ENCODE results near the gene MED13.

MED13 gene

GRCh38 chr17:62093188-62094155 is 28.4 kb upstream of the MED13 start:
- TF ChIP-seq YY1 (IDR thresholded peaks at IDR 0.05; ENCODE audit: low read depth) (no peak), TAF1 (IDR thresholded peaks at IDR 0.05; ENCODE audit: low read depth) (no peak), TEAD4 (IDR thresholded peaks at IDR 0.05) (no peak), RAD21 (IDR thresholded peaks at IDR 0.05; ENCODE audit: low read depth) (no peak), ZBTB7A (IDR thresholded peaks at IDR 0.05; ENCODE audit: low read depth) (no peak)

DNA sequence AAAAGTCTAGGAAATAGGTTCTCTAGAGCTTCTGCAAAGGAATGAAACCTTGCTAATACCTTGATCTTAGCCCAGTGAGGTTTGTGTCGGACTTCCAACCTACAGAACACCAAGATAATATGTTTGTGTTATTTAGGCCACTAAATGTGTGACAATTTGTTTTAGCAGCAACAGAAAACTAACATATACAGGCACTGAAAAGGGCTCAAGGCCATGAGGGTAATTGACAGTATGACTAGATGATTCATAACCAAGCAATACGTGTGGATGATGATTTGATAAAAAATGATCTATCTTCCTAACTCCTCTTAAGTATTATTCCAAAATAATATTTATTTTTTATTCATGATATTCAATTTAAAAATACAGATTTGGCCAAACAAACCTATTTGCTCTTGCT is 27.7 kb upstream of the MED13 start:
- TF ChIP-seq MAX (IDR thresholded peaks at IDR 0.05) (no peak), TEAD4 (IDR thresholded peaks at IDR 0.05) (no peak), CEBPB (IDR thresholded peaks at IDR 0.05) (no peak), TAF1 (IDR thresholded peaks at IDR 0.05; ENCODE audit: low read depth) (no peak), EGR1 (IDR thresholded peaks at IDR 0.05) (no peak), YY1 (IDR thresholded peaks at IDR 0.05; ENCODE audit: low read depth) (no peak)

DNA sequence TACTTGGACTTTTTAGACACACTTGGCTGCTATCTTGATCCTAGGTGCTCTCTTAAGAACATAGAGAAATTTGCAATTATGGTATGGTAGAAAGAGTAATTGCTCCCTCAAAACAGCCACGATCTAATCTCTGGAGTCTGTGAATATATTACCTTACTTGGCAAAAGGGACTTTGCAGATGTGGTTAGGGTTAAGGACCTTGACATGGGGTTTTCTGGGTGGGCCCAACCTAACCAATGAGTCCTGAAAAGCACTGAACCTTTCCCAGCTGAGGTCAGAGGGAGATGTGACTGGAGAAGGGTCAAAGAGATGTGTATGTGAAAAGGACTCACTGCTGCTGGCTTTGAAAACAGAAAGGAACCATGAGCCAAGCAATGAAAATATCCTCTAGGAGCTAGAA is 26.7 kb upstream of the MED13 start:
- no peak for TF ChIP-seq RAD21 (IDR thresholded peaks at IDR 0.05; ENCODE audit: low read depth)
- TF ChIP-seq TAF1 (IDR thresholded peaks at IDR 0.05; ENCODE audit: low read depth): no peak
- TF ChIP-seq ZBTB7A (IDR thresholded peaks at IDR 0.05; ENCODE audit: low read depth): no peak
- no peak for TF ChIP-seq EGR1 (IDR thresholded peaks at IDR 0.05)
- TF ChIP-seq CEBPB (IDR thresholded peaks at IDR 0.05): no peak
- no peak for TF ChIP-seq YY1 (IDR thresholded peaks at IDR 0.05; ENCODE audit: low read depth)
- no peak for TF ChIP-seq TCF12 (IDR thresholded peaks at IDR 0.05; ENCODE audit: low read depth)
- no peak for TF ChIP-seq MAX (IDR thresholded peaks at IDR 0.05)
- TF ChIP-seq EP300 (IDR thresholded peaks at IDR 0.05; ENCODE audit: borderline replicate concordance): no peak
- no peak for TF ChIP-seq CREB1 (IDR thresholded peaks at IDR 0.05; ENCODE audit: low read depth)

DNA sequence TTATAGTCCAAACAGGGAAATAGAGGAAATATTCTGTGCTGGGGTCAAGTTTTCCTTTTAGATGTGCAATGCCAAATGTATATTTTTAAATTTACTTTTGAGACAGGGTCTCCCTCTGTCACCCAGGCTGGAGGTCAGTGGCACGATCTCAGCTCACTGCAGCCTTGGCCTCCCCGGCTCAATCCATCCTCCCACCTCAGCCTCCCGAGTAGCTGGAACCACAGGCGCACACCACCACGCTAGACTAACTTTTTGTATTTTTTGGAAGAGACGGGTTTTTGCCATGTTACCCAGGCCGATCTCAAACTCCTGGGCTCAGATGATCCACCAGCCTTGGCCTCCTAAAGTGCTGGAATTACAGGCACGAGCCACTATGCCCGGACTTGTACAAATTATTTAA is 25.8 kb upstream of the MED13 start:
- no peak for TF ChIP-seq CEBPB (IDR thresholded peaks at IDR 0.05)
- TF ChIP-seq, protein P1, sequence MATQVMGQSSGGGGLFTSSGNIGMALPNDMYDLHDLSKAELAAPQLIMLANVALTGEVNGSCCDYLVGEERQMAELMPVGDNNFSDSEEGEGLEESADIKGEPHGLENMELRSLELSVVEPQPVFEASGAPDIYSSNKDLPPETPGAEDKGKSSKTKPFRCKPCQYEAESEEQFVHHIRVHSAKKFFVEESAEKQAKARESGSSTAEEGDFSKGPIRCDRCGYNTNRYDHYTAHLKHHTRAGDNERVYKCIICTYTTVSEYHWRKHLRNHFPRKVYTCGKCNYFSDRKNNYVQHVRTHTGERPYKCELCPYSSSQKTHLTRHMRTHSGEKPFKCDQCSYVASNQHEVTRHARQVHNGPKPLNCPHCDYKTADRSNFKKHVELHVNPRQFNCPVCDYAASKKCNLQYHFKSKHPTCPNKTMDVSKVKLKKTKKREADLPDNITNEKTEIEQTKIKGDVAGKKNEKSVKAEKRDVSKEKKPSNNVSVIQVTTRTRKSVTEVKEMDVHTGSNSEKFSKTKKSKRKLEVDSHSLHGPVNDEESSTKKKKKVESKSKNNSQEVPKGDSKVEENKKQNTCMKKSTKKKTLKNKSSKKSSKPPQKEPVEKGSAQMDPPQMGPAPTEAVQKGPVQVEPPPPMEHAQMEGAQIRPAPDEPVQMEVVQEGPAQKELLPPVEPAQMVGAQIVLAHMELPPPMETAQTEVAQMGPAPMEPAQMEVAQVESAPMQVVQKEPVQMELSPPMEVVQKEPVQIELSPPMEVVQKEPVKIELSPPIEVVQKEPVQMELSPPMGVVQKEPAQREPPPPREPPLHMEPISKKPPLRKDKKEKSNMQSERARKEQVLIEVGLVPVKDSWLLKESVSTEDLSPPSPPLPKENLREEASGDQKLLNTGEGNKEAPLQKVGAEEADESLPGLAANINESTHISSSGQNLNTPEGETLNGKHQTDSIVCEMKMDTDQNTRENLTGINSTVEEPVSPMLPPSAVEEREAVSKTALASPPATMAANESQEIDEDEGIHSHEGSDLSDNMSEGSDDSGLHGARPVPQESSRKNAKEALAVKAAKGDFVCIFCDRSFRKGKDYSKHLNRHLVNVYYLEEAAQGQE (IDR thresholded peaks at IDR 0.05; ENCODE audit: low read depth): no peak
- TF ChIP-seq ZBTB7A (IDR thresholded peaks at IDR 0.05; ENCODE audit: low read depth): no peak
- TF ChIP-seq EGR1 (IDR thresholded peaks at IDR 0.05): no peak
- TF ChIP-seq TCF12 (IDR thresholded peaks at IDR 0.05; ENCODE audit: low read depth): no peak
- TF ChIP-seq TAF1 (IDR thresholded peaks at IDR 0.05; ENCODE audit: low read depth): no peak
- TF ChIP-seq EP300 (IDR thresholded peaks at IDR 0.05; ENCODE audit: borderline replicate concordance): no peak
- no peak for TF ChIP-seq USF1 (IDR thresholded peaks at IDR 0.05)
- TF ChIP-seq TEAD4 (IDR thresholded peaks at IDR 0.05): no peak
- no peak for TF ChIP-seq FOXM1 (IDR thresholded peaks at IDR 0.05; ENCODE audit: borderline replicate concordance, low read depth)
- no peak for TF ChIP-seq CREB1 (IDR thresholded peaks at IDR 0.05; ENCODE audit: low read depth)
- no peak for TF ChIP-seq MAX (IDR thresholded peaks at IDR 0.05)
- no peak for TF ChIP-seq YY1 (IDR thresholded peaks at IDR 0.05; ENCODE audit: low read depth)
- TF ChIP-seq NFIC (IDR thresholded peaks at IDR 0.05): no peak
- no peak for TF ChIP-seq RAD21 (IDR thresholded peaks at IDR 0.05; ENCODE audit: low read depth)

DNA sequence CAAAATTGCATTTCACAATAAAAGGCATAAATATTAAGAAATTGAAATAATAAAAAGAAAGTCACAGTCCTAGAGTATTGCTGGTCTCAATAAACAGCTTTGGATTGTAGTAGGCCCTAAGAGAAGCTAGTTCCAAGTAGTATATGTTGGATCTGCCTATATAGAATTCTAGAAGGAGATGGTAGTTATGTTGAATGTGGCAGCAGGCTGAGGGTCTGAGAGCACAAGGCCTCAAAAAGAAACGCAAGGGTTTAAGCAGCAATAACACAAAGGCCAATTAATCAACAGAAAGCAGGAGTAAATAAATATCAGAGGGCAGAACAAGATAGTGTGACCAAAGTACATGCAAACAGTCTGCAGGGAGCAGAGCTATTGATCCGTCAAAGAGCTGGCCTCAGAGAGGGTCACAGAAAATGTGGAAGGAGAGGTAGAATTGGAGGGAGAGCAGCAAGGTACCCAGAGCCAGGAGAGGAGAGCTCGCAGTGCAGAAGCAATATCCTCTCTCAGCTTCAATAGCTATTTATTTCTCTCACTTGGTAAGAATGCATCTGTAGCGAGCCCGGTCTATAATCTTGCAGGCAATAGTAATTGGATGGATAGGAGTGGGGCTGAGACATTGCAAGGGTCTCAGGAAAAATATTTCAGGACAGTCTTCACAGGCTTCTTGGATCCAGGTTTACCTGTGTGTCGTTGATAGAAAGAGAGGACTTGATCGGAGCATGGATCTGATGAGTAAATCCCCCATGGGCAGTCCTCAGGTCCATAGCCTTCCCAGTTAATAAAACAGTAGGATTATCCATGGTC is 25.1 kb upstream of the MED13 start:
- TF ChIP-seq USF1 (IDR thresholded peaks at IDR 0.05): no peak
- TF ChIP-seq YY1 (IDR thresholded peaks at IDR 0.05; ENCODE audit: low read depth): no peak
- no peak for TF ChIP-seq MAX (IDR thresholded peaks at IDR 0.05)
- no peak for TF ChIP-seq CREB1 (IDR thresholded peaks at IDR 0.05; ENCODE audit: low read depth)
- no peak for TF ChIP-seq ZBTB7A (IDR thresholded peaks at IDR 0.05; ENCODE audit: low read depth)
- no peak for TF ChIP-seq EP300 (IDR thresholded peaks at IDR 0.05; ENCODE audit: borderline replicate concordance)
- TF ChIP-seq FOXM1 (IDR thresholded peaks at IDR 0.05; ENCODE audit: borderline replicate concordance, low read depth): no peak
- TF ChIP-seq RAD21 (IDR thresholded peaks at IDR 0.05; ENCODE audit: low read depth): no peak
- no peak for TF ChIP-seq TCF12 (IDR thresholded peaks at IDR 0.05; ENCODE audit: low read depth)
- TF ChIP-seq EGR1 (IDR thresholded peaks at IDR 0.05): no peak
- TF ChIP-seq TAF1 (IDR thresholded peaks at IDR 0.05; ENCODE audit: low read depth): no peak

DNA sequence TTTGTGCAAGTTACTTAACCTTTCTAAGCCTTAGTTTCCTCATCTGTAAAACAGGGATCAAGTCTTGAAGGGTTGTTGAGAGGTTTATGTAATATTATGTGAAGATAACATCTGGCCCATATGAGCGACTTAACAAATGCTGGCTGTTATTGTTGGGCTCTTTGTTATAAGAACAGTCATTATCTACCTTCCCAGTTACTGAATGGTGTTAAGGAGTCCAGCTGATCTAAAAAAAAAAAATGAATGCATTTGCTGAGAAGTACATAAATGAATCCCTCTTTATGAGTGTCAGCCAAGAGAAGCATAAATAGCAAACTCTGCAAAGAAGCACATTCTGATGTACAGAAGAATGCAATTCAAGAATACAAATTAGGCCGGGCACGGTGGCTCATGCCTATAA is 24.3 kb upstream of the MED13 start:
- no peak for TF ChIP-seq NFIC (IDR thresholded peaks at IDR 0.05)
- no peak for TF ChIP-seq EGR1 (IDR thresholded peaks at IDR 0.05)
- TF ChIP-seq FOXM1 (IDR thresholded peaks at IDR 0.05; ENCODE audit: borderline replicate concordance, low read depth): no peak
- no peak for TF ChIP-seq ZBTB7A (IDR thresholded peaks at IDR 0.05; ENCODE audit: low read depth)
- no peak for TF ChIP-seq CEBPB (IDR thresholded peaks at IDR 0.05)
- no peak for TF ChIP-seq EP300 (IDR thresholded peaks at IDR 0.05; ENCODE audit: borderline replicate concordance)
- no peak for TF ChIP-seq YY1 (IDR thresholded peaks at IDR 0.05; ENCODE audit: low read depth)
- no peak for TF ChIP-seq CREB1 (IDR thresholded peaks at IDR 0.05; ENCODE audit: low read depth)
- TF ChIP-seq TEAD4 (IDR thresholded peaks at IDR 0.05): no peak
- no peak for TF ChIP-seq USF1 (IDR thresholded peaks at IDR 0.05)
- no peak for TF ChIP-seq MAX (IDR thresholded peaks at IDR 0.05)
- no peak for TF ChIP-seq TAF1 (IDR thresholded peaks at IDR 0.05; ENCODE audit: low read depth)
- TF ChIP-seq TCF12 (IDR thresholded peaks at IDR 0.05; ENCODE audit: low read depth): no peak
- TF ChIP-seq RAD21 (IDR thresholded peaks at IDR 0.05; ENCODE audit: low read depth): no peak
- TF ChIP-seq, protein P1 (IDR thresholded peaks at IDR 0.05; ENCODE audit: low read depth): no peak

Measured in Ishikawa (cell line).